Neural cell (in vitro differentiated cells): ENCODE data around the gene TCEA3. TPM values are rescaled to one million over a fixed set of nuclear protein-coding genes. Genes with fewer than 3 reads are reported as not detected.

ENCODE experiments used
- H2AFZ ChIP-seq: fragments of 200-600, 300-800 bp; sonication (generic), shearing (Covaris generic); 2 replicates; pipeline ENCODE4 v1.6.0; 2014; ENCODE audit warnings: low read depth, mild to moderate bottlenecking, antibody characterized with exemption, low read length, moderate library complexity
- H3F3A ChIP-seq: fragments of 200-600 bp; shearing (Covaris generic); 2 replicates; pipeline ENCODE4 v1.6.1; 2016; ENCODE audit warnings: mild to moderate bottlenecking, moderate library complexity, mixed read lengths, antibody characterized with exemption, low read length; ENCODE audit not compliant: insufficient read depth, poor library complexity, severe bottlenecking
- H3K27ac ChIP-seq: fragments of 200-600, 300-800 bp; sonication (generic), shearing (Covaris generic); 2 replicates; pipeline ENCODE4 v1.5.1; 2014; ENCODE audit warnings: mild to moderate bottlenecking, low read length, moderate library complexity
- H3K27me3 ChIP-seq: fragments of 300-800, 200-600 bp; sonication (generic), shearing (Covaris generic); 2 replicates; pipeline ENCODE4 v1.6.0; 2014; ENCODE audit warnings: mild to moderate bottlenecking, low read depth, low read length, moderate library complexity; ENCODE audit not compliant: insufficient read depth
- H3K36me3 ChIP-seq: fragments of 300-800, 200-600 bp; sonication (generic), shearing (Covaris generic); 2 replicates; pipeline ENCODE4 v1.5.1; 2014; ENCODE audit warnings: mild to moderate bottlenecking, antibody characterized with exemption, low read length, moderate library complexity; ENCODE audit not compliant: insufficient read depth
- H3K4me2 ChIP-seq: fragments of 300-800, 200-600 bp; sonication (generic), shearing (Covaris generic); 2 replicates; pipeline ENCODE4 v1.6.0; 2014; ENCODE audit warnings: mild to moderate bottlenecking, low read length
- H3K4me3 ChIP-seq: fragments of 300-800, 200-600 bp; sonication (generic), shearing (Covaris generic); 2 replicates; pipeline ENCODE4 v1.5.1; 2014; ENCODE audit warnings: mild to moderate bottlenecking, low read length, moderate library complexity
- H3K79me2 ChIP-seq: fragments of 200-600 bp; shearing (Covaris generic); replicated peaks from 2 replicates; pipeline ENCODE4 v1.6.0; 2014; ENCODE audit warnings: mild to moderate bottlenecking, low read length, moderate library complexity; ENCODE audit not compliant: insufficient read depth
- H3K9ac ChIP-seq: fragments of 300-800, 200-600 bp; sonication (generic), shearing (Covaris generic); 2 replicates; pipeline ENCODE4 v1.6.1; 2016; ENCODE audit warnings: mild to moderate bottlenecking, low read length, mixed read lengths
- H3K9me2 ChIP-seq: fragments of 200-600 bp; shearing (Covaris generic); 2 replicates; pipeline ENCODE4 v1.6.1; 2016; ENCODE audit warnings: mild to moderate bottlenecking, low read length, mixed read lengths; ENCODE audit not compliant: insufficient read depth
- H3K9me3 ChIP-seq: fragments of 200-600, 300-800 bp; sonication (generic), shearing (Covaris generic); 2 replicates; pipeline ENCODE4 v1.6.1; 2016; ENCODE audit warnings: mild to moderate bottlenecking, mixed run types, low read length, moderate library complexity, mixed read lengths
- H4K20me1 ChIP-seq: fragments of 200-600 bp; shearing (Covaris generic); 2 replicates; pipeline ENCODE4 v1.6.1; 2016; ENCODE audit warnings: mild to moderate bottlenecking, mixed run types; ENCODE audit not compliant: insufficient read depth
- EP300 ChIP-seq: fragments of 450-650 bp; conservative IDR thresholded peaks from 2 replicates; pipeline ENCODE4 v1.6.1; 2014; ENCODE audit warnings: antibody characterized with exemption, mild to moderate bottlenecking, moderate library complexity; ENCODE audit not compliant: poor library complexity, severe bottlenecking
- EZH2 ChIP-seq: fragments of 200-600, 300-800 bp; shearing (Covaris generic), sonication (generic); IDR thresholded peaks from 2 replicates; pipeline ENCODE4 v1.6.1; 2014; ENCODE audit warnings: antibody characterized with exemption, low read length, borderline replicate concordance, mild to moderate bottlenecking; ENCODE audit not compliant: insufficient read depth, poor library complexity, severe bottlenecking
- MXI1 ChIP-seq: fragments of 450-650 bp; conservative IDR thresholded peaks from 2 replicates; pipeline ENCODE4 v1.6.1; 2014; ENCODE audit warnings: antibody characterized with exemption, mild to moderate bottlenecking; ENCODE audit not compliant: poor library complexity, severe bottlenecking
- POLR2AphosphoS5 ChIP-seq: IDR thresholded peaks from 2 replicates; pipeline ENCODE4 v1.6.1; 2012
- RAD21 ChIP-seq: fragments of 450-650 bp; conservative IDR thresholded peaks from 2 replicates; pipeline ENCODE4 v1.6.1; 2014; ENCODE audit warnings: antibody characterized with exemption, mild to moderate bottlenecking, moderate library complexity
- SMC3 ChIP-seq: fragments of 450-650 bp; conservative IDR thresholded peaks from 2 replicates; pipeline ENCODE4 v1.6.1; 2014; ENCODE audit warnings: antibody characterized with exemption, mild to moderate bottlenecking, moderate library complexity; ENCODE audit not compliant: poor library complexity
- TAF1 ChIP-seq: IDR thresholded peaks from 2 replicates; pipeline ENCODE4 v1.6.1; 2012; ENCODE audit warnings: low read depth
- polyA plus RNA-seq: library from polyadenylated mRNA; depleted of rRNA; stranded (reverse); fragments of >200 nt; gene quantifications from 2 replicates; pipeline ENCODE4 v1.2.3, GENCODE V29; 2014
- TF ChIP-seq, protein P1 (sequence below): IDR thresholded peaks from 2 replicates; pipeline ENCODE4 v1.6.1; 2012; ENCODE audit warnings: borderline replicate concordance
- TF ChIP-seq, protein P2 (sequence below): fragments of 450-650 bp; IDR thresholded peaks from 2 replicates; pipeline ENCODE4 v1.5.1; 2014; ENCODE audit warnings: antibody characterized with exemption, mild to moderate bottlenecking, moderate library complexity; ENCODE audit not compliant: poor library complexity, severe bottlenecking

Gene TCEA3
- polyA plus RNA-seq, 1 donor from 2014 or later: not detected

- Histone ChIP-seq H3K27me3 (no peaks in the 10 kb centered on the region), H3K9me2 (no peaks in the 10 kb centered on the region), H3K9me3 (no peaks in the 10 kb centered on the region), H3K27ac (no peak overlapping the region), H3F3A (no peaks in the 10 kb centered on the region), H4K20me1 (no peaks in the 10 kb centered on the region), H3K4me2 (no peak overlapping the region), H3K79me2 (no peaks in the 10 kb centered on the region), H3K4me3 (no peak overlapping the region), H2AFZ (no peak overlapping the region), H3K36me3 (no peaks in the 10 kb centered on the region), H3K9ac (no peak overlapping the region)
- TF ChIP-seq RAD21: no peak
Observed at GRCh38 chr1:23394181-23394580, 30.4 kb downstream of the TCEA3 start.

DNA sequence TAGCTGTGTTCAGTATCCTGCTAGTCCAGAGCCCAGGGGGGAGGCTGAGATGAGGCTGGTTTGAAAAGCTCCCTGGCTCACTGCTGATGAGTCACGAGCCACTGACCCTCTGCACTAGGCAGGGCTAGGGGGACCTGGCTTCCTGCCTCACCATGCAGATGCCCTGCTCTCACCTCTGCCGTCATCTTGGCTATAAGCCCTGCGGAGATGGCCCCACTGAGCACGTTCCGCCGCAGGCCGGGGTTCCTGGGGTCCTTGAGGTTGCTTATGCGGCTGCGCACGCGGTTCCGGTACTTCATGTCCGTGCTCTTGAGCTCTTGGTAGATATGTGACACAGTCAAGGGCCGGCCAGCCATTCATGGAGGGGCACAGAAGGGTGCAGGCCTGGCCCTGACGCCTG lies 30.8 kb downstream of the TCEA3 start:
- H3K9me2 ChIP-seq: no peaks in the 10 kb centered on the region
- H3K9ac ChIP-seq: no peak overlapping the region
- no peaks in the 10 kb centered on the region for H3K79me2 ChIP-seq
- no peaks in the 10 kb centered on the region for H3K9me3 ChIP-seq
- H4K20me1 ChIP-seq: no peaks in the 10 kb centered on the region
- no peak for TF ChIP-seq EZH2
- no peak for TF ChIP-seq SMC3
- TF ChIP-seq TAF1: no peak
- no peak for TF ChIP-seq RAD21
- TF ChIP-seq POLR2AphosphoS5: no peak
- no peak for TF ChIP-seq EP300
- TF ChIP-seq, protein P1, sequence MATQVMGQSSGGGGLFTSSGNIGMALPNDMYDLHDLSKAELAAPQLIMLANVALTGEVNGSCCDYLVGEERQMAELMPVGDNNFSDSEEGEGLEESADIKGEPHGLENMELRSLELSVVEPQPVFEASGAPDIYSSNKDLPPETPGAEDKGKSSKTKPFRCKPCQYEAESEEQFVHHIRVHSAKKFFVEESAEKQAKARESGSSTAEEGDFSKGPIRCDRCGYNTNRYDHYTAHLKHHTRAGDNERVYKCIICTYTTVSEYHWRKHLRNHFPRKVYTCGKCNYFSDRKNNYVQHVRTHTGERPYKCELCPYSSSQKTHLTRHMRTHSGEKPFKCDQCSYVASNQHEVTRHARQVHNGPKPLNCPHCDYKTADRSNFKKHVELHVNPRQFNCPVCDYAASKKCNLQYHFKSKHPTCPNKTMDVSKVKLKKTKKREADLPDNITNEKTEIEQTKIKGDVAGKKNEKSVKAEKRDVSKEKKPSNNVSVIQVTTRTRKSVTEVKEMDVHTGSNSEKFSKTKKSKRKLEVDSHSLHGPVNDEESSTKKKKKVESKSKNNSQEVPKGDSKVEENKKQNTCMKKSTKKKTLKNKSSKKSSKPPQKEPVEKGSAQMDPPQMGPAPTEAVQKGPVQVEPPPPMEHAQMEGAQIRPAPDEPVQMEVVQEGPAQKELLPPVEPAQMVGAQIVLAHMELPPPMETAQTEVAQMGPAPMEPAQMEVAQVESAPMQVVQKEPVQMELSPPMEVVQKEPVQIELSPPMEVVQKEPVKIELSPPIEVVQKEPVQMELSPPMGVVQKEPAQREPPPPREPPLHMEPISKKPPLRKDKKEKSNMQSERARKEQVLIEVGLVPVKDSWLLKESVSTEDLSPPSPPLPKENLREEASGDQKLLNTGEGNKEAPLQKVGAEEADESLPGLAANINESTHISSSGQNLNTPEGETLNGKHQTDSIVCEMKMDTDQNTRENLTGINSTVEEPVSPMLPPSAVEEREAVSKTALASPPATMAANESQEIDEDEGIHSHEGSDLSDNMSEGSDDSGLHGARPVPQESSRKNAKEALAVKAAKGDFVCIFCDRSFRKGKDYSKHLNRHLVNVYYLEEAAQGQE: no peak
- TF ChIP-seq, protein P2, sequence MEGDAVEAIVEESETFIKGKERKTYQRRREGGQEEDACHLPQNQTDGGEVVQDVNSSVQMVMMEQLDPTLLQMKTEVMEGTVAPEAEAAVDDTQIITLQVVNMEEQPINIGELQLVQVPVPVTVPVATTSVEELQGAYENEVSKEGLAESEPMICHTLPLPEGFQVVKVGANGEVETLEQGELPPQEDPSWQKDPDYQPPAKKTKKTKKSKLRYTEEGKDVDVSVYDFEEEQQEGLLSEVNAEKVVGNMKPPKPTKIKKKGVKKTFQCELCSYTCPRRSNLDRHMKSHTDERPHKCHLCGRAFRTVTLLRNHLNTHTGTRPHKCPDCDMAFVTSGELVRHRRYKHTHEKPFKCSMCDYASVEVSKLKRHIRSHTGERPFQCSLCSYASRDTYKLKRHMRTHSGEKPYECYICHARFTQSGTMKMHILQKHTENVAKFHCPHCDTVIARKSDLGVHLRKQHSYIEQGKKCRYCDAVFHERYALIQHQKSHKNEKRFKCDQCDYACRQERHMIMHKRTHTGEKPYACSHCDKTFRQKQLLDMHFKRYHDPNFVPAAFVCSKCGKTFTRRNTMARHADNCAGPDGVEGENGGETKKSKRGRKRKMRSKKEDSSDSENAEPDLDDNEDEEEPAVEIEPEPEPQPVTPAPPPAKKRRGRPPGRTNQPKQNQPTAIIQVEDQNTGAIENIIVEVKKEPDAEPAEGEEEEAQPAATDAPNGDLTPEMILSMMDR: no peak
- TF ChIP-seq MXI1: no peak
- H3K27me3 ChIP-seq: no peaks in the 10 kb centered on the region
- H3K4me3 ChIP-seq: no peak overlapping the region
- no peak overlapping the region for H3K27ac ChIP-seq
- no peak overlapping the region for H3K4me2 ChIP-seq
- no peak overlapping the region for H2AFZ ChIP-seq
- H3K36me3 ChIP-seq: no peaks in the 10 kb centered on the region
- no peaks in the 10 kb centered on the region for H3F3A ChIP-seq
